Astrocyte (in vitro differentiated cells and primary cell): ENCODE results near the gene SIN3B. TPM values are rescaled to one million over a fixed set of nuclear protein-coding genes. Genes with fewer than 3 reads are reported as not detected.
"Not testable (repeated sequence)": the region's sequence is repeated elsewhere in the genome, so short reads cannot be mapped to it uniquely, and the experiment has no call there.

Experiments
- DNase-seq: peaks from one replicate; pipeline ENCODE4 v3.0.0-alpha.2; 2010; ENCODE audit warnings: low read depth
- FAIRE-seq: peaks from 2 replicates; lab custom pipeline; 2011; peaks lifted over from hg19 to GRCh38; lab: Jason Lieb, UNC
- H2AFZ ChIP-seq: 2 replicates; pipeline ENCODE4 v1.6.0; 2012; ENCODE audit warnings: low read depth, low read length, inconsistent platforms
- H3K27ac ChIP-seq: 2 replicates; pipeline ENCODE4 v1.5.1; 2011; ENCODE audit warnings: low read depth, low read length, inconsistent platforms
- H3K27me3 ChIP-seq: 2 replicates; pipeline ENCODE4 v1.6.0; 2011; ENCODE audit warnings: low read length, inconsistent platforms; ENCODE audit not compliant: insufficient read depth
- H3K36me3 ChIP-seq: 2 replicates; pipeline ENCODE4 v1.5.1; 2011; ENCODE audit warnings: low read length, inconsistent platforms; ENCODE audit not compliant: insufficient read depth
- H3K4me1 ChIP-seq: 2 replicates; pipeline ENCODE4 v1.5.1; 2011; ENCODE audit warnings: low read length, inconsistent platforms; ENCODE audit not compliant: insufficient read depth
- H3K4me2 ChIP-seq: 2 replicates; pipeline ENCODE4 v1.6.0; 2012; ENCODE audit warnings: low read length, inconsistent platforms
- H3K4me3 ChIP-seq: 2 replicates; pipeline ENCODE4 v1.5.1; 2011; ENCODE audit warnings: low read depth, mild to moderate bottlenecking, low read length, inconsistent platforms; ENCODE audit not compliant: insufficient read depth
- H3K79me2 ChIP-seq: 2 replicates; pipeline ENCODE4 v1.6.0; 2012; ENCODE audit warnings: mild to moderate bottlenecking, low read length, inconsistent platforms; ENCODE audit not compliant: insufficient read depth
- H3K9ac ChIP-seq: 2 replicates; pipeline ENCODE4 v1.6.0; 2012; ENCODE audit warnings: mild to moderate bottlenecking, low read length, inconsistent platforms
- H3K9me3 ChIP-seq: 2 replicates; pipeline ENCODE4 v1.5.1; 2012; ENCODE audit warnings: low read depth, mild to moderate bottlenecking, low read length, inconsistent platforms; ENCODE audit not compliant: insufficient read depth
- H4K20me1 ChIP-seq: 2 replicates; pipeline ENCODE4 v1.6.0; 2012; ENCODE audit warnings: low read length, inconsistent platforms; ENCODE audit not compliant: insufficient read depth
- H3K27ac Mint-ChIP-seq: one replicate; pipeline ENCODE4 v1.8.0; 2021; ENCODE audit warnings: mild to moderate bottlenecking, mixed read lengths; ENCODE audit not compliant: unreplicated experiment
- H3K27me3 Mint-ChIP-seq: one replicate; pipeline ENCODE4 v1.8.0; 2021; ENCODE audit warnings: low read depth, mixed read lengths; ENCODE audit not compliant: unreplicated experiment
- H3K36me3 Mint-ChIP-seq: one replicate; pipeline ENCODE4 v1.8.0; 2021; ENCODE audit warnings: low read depth, mixed read lengths; ENCODE audit not compliant: unreplicated experiment
- H3K4me1 Mint-ChIP-seq: one replicate; pipeline ENCODE4 v1.8.0; 2021; ENCODE audit warnings: low read depth, mixed read lengths; ENCODE audit not compliant: unreplicated experiment
- H3K4me3 Mint-ChIP-seq: one replicate; pipeline ENCODE4 v1.8.0; 2021; ENCODE audit warnings: mild to moderate bottlenecking, moderate library complexity, mixed read lengths; ENCODE audit not compliant: unreplicated experiment
- H3K9me3 Mint-ChIP-seq: one replicate; pipeline ENCODE4 v1.8.0; 2021; ENCODE audit warnings: mild to moderate bottlenecking, mixed read lengths; ENCODE audit not compliant: unreplicated experiment
- EZH2 ChIP-seq: IDR thresholded peaks from 2 replicates; pipeline ENCODE4 v1.6.1; 2012; ENCODE audit warnings: mild to moderate bottlenecking, low read length, inconsistent platforms; ENCODE audit not compliant: insufficient read depth
- total RNA-seq: library from RNA; stranded (reverse); gene quantifications from 2 replicates; pipeline ENCODE4 v1.2.1, GENCODE V29; 2021
- TF ChIP-seq, protein P1 (sequence below): IDR thresholded peaks from 2 replicates; pipeline ENCODE4 v1.5.1; 2011; ENCODE audit warnings: low read depth, mild to moderate bottlenecking, inconsistent platforms, low read length, moderate library complexity; ENCODE audit not compliant: insufficient read depth

The SIN3B gene
- total RNA-seq, 1 donor from 2014 or later: 86.1 TPM

DNA sequence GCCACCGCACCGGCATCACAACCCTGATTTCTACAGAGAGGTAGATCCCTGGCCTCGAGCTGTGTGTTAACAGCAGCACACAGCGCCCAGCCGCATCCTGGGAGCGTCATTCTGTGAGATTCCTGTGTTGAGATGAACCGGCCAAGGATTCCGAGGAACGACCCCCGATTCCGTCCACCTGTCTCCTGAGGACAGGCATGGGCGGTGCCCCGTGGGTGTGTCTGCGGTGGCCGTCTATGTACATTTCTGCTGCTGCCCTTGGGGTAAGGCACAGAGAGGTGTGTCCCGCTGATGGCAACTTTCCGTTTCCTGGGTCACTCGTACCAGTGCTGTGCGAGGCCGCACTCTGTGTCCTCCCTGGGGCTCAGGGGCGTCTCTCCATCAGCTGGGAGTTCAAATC, 43.5 kb downstream of the SIN3B start:
- H3K27me3 Mint-ChIP-seq: no peaks in the 10 kb centered on the region
- Histone ChIP-seq H2AFZ (no peak overlapping the region), H3K4me3 (no peak overlapping the region), H3K79me2 (peaks cover 29% of the 10 kb centered on the region), H3K36me3 (peaks cover 9% of the 10 kb centered on the region), H3K9me3 (no peaks in the 10 kb centered on the region), H4K20me1 (peaks cover 77% of the 10 kb centered on the region), H3K4me1 (peaks cover 14% of the 10 kb centered on the region), H3K27ac (no peak overlapping the region), H3K9ac (no peak overlapping the region), H3K27me3 (no peaks in the 10 kb centered on the region), H3K4me2 (no peak overlapping the region)
- peaks cover 43% of the 10 kb centered on the region for H3K36me3 Mint-ChIP-seq
- no peak overlapping the region for H3K4me3 Mint-ChIP-seq
- H3K27ac Mint-ChIP-seq: no peak overlapping the region
- no peak for FAIRE-seq
- TF ChIP-seq, protein P1, sequence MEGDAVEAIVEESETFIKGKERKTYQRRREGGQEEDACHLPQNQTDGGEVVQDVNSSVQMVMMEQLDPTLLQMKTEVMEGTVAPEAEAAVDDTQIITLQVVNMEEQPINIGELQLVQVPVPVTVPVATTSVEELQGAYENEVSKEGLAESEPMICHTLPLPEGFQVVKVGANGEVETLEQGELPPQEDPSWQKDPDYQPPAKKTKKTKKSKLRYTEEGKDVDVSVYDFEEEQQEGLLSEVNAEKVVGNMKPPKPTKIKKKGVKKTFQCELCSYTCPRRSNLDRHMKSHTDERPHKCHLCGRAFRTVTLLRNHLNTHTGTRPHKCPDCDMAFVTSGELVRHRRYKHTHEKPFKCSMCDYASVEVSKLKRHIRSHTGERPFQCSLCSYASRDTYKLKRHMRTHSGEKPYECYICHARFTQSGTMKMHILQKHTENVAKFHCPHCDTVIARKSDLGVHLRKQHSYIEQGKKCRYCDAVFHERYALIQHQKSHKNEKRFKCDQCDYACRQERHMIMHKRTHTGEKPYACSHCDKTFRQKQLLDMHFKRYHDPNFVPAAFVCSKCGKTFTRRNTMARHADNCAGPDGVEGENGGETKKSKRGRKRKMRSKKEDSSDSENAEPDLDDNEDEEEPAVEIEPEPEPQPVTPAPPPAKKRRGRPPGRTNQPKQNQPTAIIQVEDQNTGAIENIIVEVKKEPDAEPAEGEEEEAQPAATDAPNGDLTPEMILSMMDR: no peak
- no peak for TF ChIP-seq EZH2
- peaks cover 10% of the 10 kb centered on the region for H3K4me1 Mint-ChIP-seq
- H3K9me3 Mint-ChIP-seq: peaks cover 12% of the 10 kb centered on the region
- DNase-seq: no peak

DNA sequence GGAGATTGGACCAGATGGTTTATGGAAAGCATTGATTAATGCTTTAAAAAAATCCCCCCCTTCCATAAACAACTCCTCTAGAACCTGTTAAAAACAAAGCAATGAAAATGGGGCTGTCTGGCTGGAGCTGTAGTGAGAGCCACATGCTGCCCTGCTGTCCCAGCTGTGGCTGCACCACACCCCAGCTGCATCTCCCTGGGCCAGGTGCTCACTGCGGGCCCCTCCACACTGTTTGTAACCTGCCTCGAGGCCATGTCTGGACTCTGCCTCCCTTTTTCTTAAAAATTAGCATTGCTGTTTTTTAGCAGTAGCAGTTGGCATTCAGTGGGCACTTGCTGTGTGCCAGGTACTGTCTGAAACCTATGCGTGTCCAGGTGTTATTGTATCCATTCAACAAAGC, 44.4 kb downstream of the SIN3B start:
- FAIRE-seq: no peak
- H3K9ac ChIP-seq: no peak overlapping the region
- no peak overlapping the region for H2AFZ ChIP-seq
- peaks cover 69% of the 10 kb centered on the region for H4K20me1 ChIP-seq
- peaks cover 12% of the 10 kb centered on the region for H3K9me3 Mint-ChIP-seq
- no peaks in the 10 kb centered on the region for H3K9me3 ChIP-seq
- no peak overlapping the region for H3K4me3 ChIP-seq
- no peak overlapping the region for H3K4me2 ChIP-seq
- H3K36me3 Mint-ChIP-seq: peaks cover 36% of the 10 kb centered on the region
- H3K4me1 ChIP-seq: peaks cover 14% of the 10 kb centered on the region
- H3K27ac ChIP-seq: no peak overlapping the region
- H3K27ac Mint-ChIP-seq: peak overlapping the region; percentile 95
- TF ChIP-seq, protein P1: no peak
- TF ChIP-seq EZH2: no peak
- H3K4me3 Mint-ChIP-seq: no peak overlapping the region
- H3K27me3 ChIP-seq: no peaks in the 10 kb centered on the region
- H3K36me3 ChIP-seq: peaks cover 9% of the 10 kb centered on the region
- no peaks in the 10 kb centered on the region for H3K27me3 Mint-ChIP-seq
- peaks cover 10% of the 10 kb centered on the region for H3K4me1 Mint-ChIP-seq
- H3K79me2 ChIP-seq: peaks cover 29% of the 10 kb centered on the region
- DNase-seq: no peak

DNA sequence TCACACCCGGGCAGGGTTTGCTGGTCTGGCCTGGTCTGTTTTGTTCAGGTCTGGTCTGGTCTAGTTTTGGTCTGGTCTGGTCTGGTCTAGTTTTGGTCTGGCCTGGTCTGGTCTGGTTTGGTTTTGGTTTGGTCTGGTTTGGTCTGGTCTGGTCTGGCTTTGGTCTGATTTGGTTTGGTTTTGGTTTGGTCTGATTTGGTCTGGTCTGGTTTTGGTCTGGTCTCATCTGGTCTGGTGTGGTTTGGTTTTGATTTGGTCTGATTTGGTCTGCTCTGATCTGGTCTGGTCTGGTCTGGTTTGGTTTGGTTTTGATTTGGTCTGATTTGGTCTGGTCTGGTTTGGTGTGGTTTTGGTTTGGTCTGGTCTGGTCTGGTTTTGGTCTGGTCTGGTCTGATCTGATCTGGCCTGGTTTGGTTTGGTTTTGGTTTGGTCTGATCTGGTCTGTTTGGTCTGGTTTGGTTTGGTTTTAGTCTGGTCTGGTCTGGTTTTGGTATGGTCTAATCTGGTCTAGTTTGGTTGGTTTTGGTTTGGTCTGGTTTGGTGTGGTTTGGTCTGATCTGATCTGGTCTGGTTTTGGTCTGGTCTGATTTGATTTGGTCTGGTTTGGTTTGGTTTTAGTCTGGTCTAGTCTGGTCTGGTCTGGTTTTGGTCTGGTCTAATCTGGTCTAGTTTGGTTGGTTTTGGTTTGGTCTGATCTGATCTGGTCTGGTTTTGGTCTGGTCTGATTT, 45.2 kb downstream of the SIN3B start:
- H4K20me1 ChIP-seq: peaks cover 65% of the 10 kb centered on the region
- H3K27me3 ChIP-seq: no peaks in the 10 kb centered on the region
- no peak overlapping the region for H3K27ac ChIP-seq
- no peak overlapping the region for H3K9ac ChIP-seq
- H3K36me3 ChIP-seq: peaks cover 9% of the 10 kb centered on the region
- DNase-seq (no peak), FAIRE-seq (peak; percentile 9)
- no peak overlapping the region for H2AFZ ChIP-seq
- peak overlapping the region; percentile 95 for H3K27ac Mint-ChIP-seq
- peaks cover 14% of the 10 kb centered on the region for H3K4me1 ChIP-seq
- no peak overlapping the region for H3K4me2 ChIP-seq
- peaks cover 29% of the 10 kb centered on the region for H3K79me2 ChIP-seq
- peak overlapping the region; percentile 54 for H3K4me3 Mint-ChIP-seq
- peaks cover 12% of the 10 kb centered on the region for H3K9me3 Mint-ChIP-seq
- H3K27me3 Mint-ChIP-seq: no peaks in the 10 kb centered on the region
- TF ChIP-seq, protein P1: no peak
- no peak for TF ChIP-seq EZH2
- peaks cover 10% of the 10 kb centered on the region for H3K4me1 Mint-ChIP-seq
- H3K9me3 ChIP-seq: no peaks in the 10 kb centered on the region
- H3K36me3 Mint-ChIP-seq: peaks cover 41% of the 10 kb centered on the region
- H3K4me3 ChIP-seq: no peak overlapping the region

DNA sequence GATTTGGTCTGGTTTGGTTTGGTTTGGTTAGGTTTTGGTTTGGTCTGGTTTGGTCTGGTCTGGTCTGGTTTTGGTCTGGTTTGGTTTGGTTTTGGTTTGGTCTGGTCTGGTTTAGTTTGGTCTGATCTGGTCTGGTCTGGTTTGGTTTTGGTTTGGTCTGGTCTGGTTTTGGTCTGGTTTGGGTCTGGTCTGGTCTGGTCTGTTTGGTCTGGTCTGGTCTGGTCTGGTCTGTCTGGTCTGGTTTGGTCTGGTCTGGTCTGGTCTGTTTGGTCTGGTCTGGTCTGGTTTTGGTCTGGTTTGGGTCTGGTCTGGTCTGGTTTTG, 45.7 kb downstream of the SIN3B start:
- FAIRE-seq, H3K27ac ChIP-seq: not testable (repeated sequence)

More for the DNA sequence above, 45.7 kb downstream of the SIN3B start:
- Histone ChIP-seq H3K4me1 (peaks cover 14% of the 10 kb centered on the region), H3K79me2 (peaks cover 29% of the 10 kb centered on the region), H4K20me1 (peaks cover 66% of the 10 kb centered on the region)
- H3K4me3 Mint-ChIP-seq, H3K9ac ChIP-seq, H3K27me3 Mint-ChIP-seq, H3K27me3 ChIP-seq, H2AFZ ChIP-seq, H3K36me3 ChIP-seq, H3K9me3 ChIP-seq, DNase-seq, H3K4me2 ChIP-seq, H3K4me1 Mint-ChIP-seq, H3K4me3 ChIP-seq: not testable (repeated sequence)
- Mint-ChIP-seq H3K27ac (peak overlapping the region; percentile 95), H3K36me3 (peaks cover 41% of the 10 kb centered on the region), H3K9me3 (peaks cover 12% of the 10 kb centered on the region)
